B cell (primary cell): Measurements from ENCODE around the gene FGF21.

Experiments
- EZH2 ChIP-seq: IDR thresholded peaks from 2 replicates; pipeline ENCODE4 v1.6.1; 2012; ENCODE audit warnings: borderline replicate concordance, low read depth, mild to moderate bottlenecking, moderate library complexity, low read length; ENCODE audit not compliant: insufficient read depth, poor library complexity, severe bottlenecking
- TF ChIP-seq, protein P1 (sequence below): fragments of 200-600 bp; IDR thresholded peaks from one replicate; pipeline ENCODE4 v1.8.0; 2022; ENCODE audit warnings: antibody characterized with exemption, mild to moderate bottlenecking

GRCh38 chr19:48755084-48755641 is at the start of gene FGF21:
- TF ChIP-seq, protein P1, sequence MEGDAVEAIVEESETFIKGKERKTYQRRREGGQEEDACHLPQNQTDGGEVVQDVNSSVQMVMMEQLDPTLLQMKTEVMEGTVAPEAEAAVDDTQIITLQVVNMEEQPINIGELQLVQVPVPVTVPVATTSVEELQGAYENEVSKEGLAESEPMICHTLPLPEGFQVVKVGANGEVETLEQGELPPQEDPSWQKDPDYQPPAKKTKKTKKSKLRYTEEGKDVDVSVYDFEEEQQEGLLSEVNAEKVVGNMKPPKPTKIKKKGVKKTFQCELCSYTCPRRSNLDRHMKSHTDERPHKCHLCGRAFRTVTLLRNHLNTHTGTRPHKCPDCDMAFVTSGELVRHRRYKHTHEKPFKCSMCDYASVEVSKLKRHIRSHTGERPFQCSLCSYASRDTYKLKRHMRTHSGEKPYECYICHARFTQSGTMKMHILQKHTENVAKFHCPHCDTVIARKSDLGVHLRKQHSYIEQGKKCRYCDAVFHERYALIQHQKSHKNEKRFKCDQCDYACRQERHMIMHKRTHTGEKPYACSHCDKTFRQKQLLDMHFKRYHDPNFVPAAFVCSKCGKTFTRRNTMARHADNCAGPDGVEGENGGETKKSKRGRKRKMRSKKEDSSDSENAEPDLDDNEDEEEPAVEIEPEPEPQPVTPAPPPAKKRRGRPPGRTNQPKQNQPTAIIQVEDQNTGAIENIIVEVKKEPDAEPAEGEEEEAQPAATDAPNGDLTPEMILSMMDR: no peak
- TF ChIP-seq EZH2: no peak
